Measurements from ENCODE around the gene ITPKB. TPM values are rescaled to one million over a fixed set of nuclear protein-coding genes. Genes with fewer than 3 reads are reported as not detected.

ITPKB gene
- total RNA-seq, 1 donor from 2014 or later, result 13.7 TPM

DNA sequence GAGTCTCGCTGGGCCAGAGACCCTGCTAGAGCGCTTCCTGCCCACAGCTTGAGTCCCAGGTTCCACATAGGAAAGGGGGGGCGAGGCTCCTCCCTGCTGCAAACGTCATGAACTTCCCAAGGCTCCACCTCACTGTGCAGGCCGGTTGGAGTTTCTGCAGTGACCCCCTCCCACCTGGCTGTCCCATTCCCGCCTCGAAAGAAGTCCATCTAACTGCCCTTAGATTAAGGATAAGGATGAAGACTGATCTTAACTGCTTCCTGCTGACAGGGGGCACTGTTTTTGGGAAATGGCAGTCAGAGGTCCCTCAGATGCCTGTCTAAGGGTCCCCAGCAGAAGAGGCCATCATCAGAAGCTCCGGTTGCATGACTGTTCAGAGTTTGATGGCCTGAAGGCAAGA, 127.8 kb downstream of the ITPKB start:
- Mint-ChIP-seq H3K9me3 (no peaks in the 10 kb centered on the region), H3K36me3 (ENCODE audit: low read depth) (no peaks in the 10 kb centered on the region), H3K27ac (ENCODE audit: unreplicated experiment) (no peak overlapping the region), H3K4me3 (no peak overlapping the region), H3K27me3 (ENCODE audit: low read depth) (no peaks in the 10 kb centered on the region), H3K4me1 (peaks cover 7% of the 10 kb centered on the region)
- TF ChIP-seq, protein P1, sequence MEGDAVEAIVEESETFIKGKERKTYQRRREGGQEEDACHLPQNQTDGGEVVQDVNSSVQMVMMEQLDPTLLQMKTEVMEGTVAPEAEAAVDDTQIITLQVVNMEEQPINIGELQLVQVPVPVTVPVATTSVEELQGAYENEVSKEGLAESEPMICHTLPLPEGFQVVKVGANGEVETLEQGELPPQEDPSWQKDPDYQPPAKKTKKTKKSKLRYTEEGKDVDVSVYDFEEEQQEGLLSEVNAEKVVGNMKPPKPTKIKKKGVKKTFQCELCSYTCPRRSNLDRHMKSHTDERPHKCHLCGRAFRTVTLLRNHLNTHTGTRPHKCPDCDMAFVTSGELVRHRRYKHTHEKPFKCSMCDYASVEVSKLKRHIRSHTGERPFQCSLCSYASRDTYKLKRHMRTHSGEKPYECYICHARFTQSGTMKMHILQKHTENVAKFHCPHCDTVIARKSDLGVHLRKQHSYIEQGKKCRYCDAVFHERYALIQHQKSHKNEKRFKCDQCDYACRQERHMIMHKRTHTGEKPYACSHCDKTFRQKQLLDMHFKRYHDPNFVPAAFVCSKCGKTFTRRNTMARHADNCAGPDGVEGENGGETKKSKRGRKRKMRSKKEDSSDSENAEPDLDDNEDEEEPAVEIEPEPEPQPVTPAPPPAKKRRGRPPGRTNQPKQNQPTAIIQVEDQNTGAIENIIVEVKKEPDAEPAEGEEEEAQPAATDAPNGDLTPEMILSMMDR (conservative IDR thresholded peaks at IDR 0.05), result no peak
- no peak for DNase-seq (ENCODE audit: low read depth, low spot score)

DNA sequence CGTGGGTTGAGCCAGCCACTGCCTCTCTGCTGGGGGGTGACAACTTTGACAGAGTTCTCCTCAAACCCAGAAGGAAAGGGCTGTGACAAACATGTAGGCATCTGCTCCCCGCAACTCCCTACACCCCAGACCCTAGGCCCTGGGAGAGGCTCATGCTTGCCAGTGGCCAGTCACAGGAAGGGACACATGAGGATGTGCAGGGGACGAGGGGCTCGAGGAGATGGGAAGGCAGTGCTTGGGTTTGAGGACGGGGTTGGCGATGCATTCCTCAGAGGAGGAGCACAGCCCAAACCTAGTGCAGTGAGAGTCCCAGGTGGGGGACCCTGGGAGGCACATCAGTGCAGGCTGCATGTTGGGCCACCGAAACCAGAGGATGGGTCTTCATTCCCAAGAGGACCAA, 128.4 kb downstream of the ITPKB start:
- no peaks in the 10 kb centered on the region for H3K36me3 Mint-ChIP-seq (ENCODE audit: low read depth)
- peak overlapping the region; percentile 43 for H3K27ac Mint-ChIP-seq (ENCODE audit: unreplicated experiment)
- no peak overlapping the region for H3K4me3 Mint-ChIP-seq
- TF ChIP-seq, protein P1 (conservative IDR thresholded peaks at IDR 0.05), result no peak
- H3K27me3 Mint-ChIP-seq (ENCODE audit: low read depth), result no peaks in the 10 kb centered on the region
- no peaks in the 10 kb centered on the region for H3K9me3 Mint-ChIP-seq
- peaks cover 7% of the 10 kb centered on the region for H3K4me1 Mint-ChIP-seq
- no peak for DNase-seq (ENCODE audit: low read depth, low spot score)

DNA sequence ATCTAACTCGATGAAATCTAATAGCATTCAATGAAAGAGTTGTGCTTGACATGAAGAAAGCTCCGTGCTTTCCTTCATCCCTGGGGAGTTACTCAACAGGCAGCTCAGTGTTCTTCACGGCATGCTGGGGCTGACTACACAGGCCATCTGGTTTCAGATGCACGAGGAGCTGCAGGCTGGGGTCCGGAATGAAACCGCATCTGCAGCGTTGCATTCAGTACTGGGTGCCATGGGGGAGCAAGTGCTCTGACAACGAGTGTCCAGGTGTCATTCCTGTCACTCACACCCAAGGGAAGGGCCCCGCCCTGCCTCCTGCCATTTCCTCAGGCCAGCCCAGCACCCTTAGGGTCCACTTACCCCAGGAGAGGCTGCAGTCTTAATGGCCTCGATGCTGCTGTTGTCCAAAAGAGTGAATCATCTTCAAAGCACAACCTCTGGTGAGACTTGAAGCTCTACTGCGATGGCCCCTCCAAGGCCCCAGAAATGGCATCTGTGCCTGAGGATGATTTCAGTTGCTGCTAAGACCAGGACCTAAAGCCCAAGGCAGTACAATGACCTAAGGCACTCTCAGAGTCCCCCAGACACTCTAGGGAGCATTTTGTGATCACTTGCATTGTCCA, 129.1 kb downstream of the ITPKB start:
- Mint-ChIP-seq H3K9me3 (no peaks in the 10 kb centered on the region), H3K4me1 (peaks cover 8% of the 10 kb centered on the region), H3K27me3 (ENCODE audit: low read depth) (no peaks in the 10 kb centered on the region), H3K27ac (ENCODE audit: unreplicated experiment) (no peak overlapping the region), H3K4me3 (no peak overlapping the region), H3K36me3 (ENCODE audit: low read depth) (no peaks in the 10 kb centered on the region)
- DNase-seq (ENCODE audit: low read depth, low spot score), result no peak
- TF ChIP-seq, protein P1 (conservative IDR thresholded peaks at IDR 0.05), result no peak

DNA sequence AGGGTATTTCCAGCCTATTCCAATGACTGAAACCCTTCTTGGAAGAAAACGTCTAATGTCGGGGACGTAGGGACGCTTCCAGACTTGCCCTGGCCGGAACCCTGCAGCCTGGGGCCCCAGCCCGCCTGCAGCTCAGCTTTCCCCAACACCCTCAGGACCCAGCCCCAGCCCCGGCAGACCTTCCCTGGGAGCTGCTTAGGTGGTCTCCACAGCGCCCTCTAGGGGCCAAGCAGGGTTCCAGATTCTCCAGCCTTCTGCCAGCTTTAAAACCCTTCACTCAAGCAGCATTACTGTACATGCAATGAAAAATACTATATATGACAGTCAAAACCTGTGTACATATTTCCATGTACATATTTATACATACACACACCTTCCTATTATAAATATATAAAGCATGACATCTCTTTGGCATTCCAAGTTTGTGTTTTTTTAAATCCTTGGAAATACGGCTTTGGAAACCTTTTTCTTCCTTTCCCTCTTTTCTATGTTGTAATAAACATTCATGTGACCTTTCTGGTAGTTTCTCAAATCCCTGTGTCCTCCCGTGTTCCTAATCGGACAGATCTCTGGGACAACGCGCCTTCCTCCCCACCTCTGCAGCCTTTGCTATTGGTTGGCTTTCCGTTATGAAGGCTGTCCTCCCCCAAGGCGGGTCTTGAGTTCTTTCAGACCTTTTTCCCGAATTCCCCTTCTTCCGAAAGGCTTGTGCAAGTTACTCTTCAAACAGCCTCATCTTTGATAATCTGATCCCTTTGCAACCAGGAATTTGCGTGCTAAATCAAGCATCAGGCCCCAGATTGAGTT, 130.2 kb downstream of the ITPKB start:
- DNase-seq (ENCODE audit: low read depth, low spot score), result peak; percentile 76
- Mint-ChIP-seq H3K9me3 (no peaks in the 10 kb centered on the region), H3K4me3 (no peak overlapping the region), H3K36me3 (ENCODE audit: low read depth) (no peaks in the 10 kb centered on the region), H3K27ac (ENCODE audit: unreplicated experiment) (no peak overlapping the region), H3K4me1 (peaks cover 18% of the 10 kb centered on the region), H3K27me3 (ENCODE audit: low read depth) (no peaks in the 10 kb centered on the region)
- TF ChIP-seq, protein P1 (conservative IDR thresholded peaks at IDR 0.05), result peak; percentile 90

DNA sequence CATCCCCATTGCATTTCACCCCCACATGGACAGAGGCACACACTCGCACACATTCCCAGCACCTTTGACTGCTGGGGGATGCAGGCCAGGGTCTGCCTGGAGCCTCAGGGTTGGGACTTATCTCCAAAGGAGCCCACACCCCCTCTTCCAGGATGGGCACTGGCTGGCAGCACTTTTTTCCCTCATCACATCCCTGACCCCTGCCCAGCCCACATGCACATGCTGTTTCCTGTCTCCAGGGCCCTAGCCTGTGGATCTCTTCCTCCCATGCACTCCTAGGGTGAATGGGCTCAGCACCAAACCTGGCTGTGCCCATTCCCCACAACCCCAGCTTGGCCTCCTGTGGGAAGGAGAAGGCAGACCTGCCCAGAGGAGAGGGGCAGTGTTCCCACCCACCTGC, 131.3 kb downstream of the ITPKB start:
- TF ChIP-seq, protein P1 (conservative IDR thresholded peaks at IDR 0.05), result no peak
- DNase-seq (ENCODE audit: low read depth, low spot score), result no peak
- no peaks in the 10 kb centered on the region for H3K27me3 Mint-ChIP-seq (ENCODE audit: low read depth)

More for the DNA sequence above, 131.3 kb downstream of the ITPKB start:
- Mint-ChIP-seq H3K36me3 (ENCODE audit: low read depth) (no peaks in the 10 kb centered on the region), H3K4me3 (no peak overlapping the region), H3K4me1 (peaks cover 29% of the 10 kb centered on the region), H3K9me3 (no peaks in the 10 kb centered on the region), H3K27ac (ENCODE audit: unreplicated experiment) (no peak overlapping the region)
